Ammon's horn (tissue), 1 donor: ENCODE measurements around the gene DHRS4L2.

Experiments
- DNase-seq: peaks from one replicate; pipeline ENCODE4 v3.0.0-alpha.2; 2016; ENCODE audit warnings: low spot score

The DHRS4L2 gene

GRCh38 chr14:24053548-24054323 is 65.0 kb downstream of the DHRS4L2 start:
- no peak for DNase-seq

GRCh38 chr14:24054324-24054641 is 65.6 kb downstream of the DHRS4L2 start:
- DNase-seq: no peak

- DNase-seq: no peak
These were observed 65.9 kb downstream of the DHRS4L2 start for GRCh38 chr14:24054646-24055045.
